GM19395 (cell line): ENCODE data around the gene PRDM2.

Experiments used
- ATAC-seq: cut with Tn5 transposase; IDR thresholded peaks from one replicate; pipeline ENCODE4 v1.9.1; 2021; ENCODE audit warnings: mild to moderate bottlenecking, moderate library complexity; ENCODE audit not compliant: unreplicated experiment

The PRDM2 gene

DNA sequence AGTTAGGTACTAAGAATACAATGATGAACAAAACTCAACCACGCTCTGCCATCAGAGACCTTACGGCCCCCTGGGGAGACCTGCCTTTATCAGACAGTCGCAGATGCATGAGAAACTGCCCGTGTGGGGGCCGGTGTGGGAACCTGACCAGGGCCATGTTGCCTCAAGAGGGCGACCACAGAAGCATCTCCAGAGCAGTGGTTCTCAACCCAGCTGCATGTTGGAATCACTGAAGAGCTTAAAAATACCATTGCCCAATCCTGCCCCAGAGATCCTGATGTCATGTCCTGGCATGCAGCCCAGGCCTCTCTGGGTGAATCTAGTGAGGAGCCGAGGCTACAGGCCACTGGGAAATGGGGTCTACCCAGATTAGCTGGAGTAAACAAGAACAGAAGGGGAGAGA is 108.7 kb downstream of the PRDM2 start:
- no peak for ATAC-seq

- ATAC-seq: no peak
Observed at GRCh38 chr1:13809461-13810159, 109.6 kb downstream of the PRDM2 start.

DNA sequence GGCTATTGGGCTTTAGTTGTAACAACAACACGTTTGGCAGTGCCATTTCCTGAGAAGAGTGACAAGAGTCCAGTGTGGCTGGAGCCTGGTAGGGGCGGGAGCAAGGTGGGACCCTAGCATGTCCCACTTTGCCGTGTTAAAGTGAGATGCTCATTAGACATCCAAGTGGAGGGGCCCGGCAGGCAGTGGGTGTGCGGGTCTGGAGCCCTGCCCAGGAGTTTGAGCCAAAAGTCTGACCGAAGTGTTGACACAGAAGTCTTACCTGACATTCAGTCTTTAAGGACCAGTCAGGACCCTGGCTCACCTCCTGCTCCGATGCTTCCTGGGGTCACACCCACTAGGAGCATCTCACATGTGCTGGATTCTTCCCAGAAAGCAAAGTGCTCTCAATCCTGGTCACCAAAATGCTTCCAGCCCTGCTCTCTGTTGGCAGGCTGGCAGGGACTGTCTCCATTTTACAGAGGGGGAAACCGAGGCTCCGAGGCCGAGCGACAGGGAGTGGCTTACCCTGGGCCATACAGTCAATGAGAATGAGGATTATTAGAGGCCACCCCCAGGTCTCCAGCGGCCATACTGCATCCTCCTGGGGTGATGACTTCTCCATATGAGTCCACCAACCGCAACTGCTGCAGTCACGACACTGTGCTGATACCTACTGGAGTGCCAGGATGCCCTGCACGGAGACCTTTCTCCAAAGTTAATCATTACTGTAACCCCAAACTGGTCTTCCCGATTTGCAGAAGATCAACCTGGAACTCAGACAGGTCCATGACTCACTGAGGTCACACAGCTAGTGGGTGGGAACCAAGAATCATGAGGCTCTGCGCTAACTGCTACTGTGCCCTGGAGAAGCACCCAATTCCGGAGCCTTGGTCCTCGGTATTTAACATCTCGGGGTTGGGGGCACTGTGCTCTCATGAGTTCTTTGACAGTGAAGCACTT is 112.7 kb downstream of the PRDM2 start:
- ATAC-seq: no peak

DNA sequence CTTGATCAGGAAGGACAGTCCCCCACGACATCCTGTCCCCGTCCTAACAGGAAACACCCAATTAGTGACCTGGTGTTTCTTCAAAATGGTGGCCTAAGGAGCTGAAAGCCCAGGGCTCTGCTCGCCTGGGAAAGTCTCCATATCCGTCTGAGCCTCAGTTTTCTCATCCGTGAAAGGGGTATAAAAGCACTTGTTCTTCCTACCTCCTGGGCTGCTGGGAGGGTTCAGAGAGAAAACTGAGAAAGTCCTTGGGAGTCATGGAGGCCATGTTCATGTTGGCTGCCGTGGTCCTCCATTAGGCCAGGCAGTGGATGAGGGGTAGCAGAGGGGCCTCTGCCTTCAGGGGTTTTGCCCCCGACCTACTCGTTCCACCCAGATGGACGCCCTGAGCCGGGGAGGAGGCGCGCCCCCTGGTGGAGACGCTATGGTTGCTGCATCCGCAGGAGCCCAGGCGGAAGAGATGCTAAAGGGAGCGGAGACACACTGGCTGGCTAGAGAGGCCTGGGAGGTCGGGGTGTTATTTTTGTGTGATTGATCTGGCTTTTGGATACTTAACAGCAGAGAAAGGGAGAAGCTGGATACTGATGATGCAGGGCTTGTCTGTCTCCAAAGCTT is 113.5 kb downstream of the PRDM2 start:
- no peak for ATAC-seq

DNA sequence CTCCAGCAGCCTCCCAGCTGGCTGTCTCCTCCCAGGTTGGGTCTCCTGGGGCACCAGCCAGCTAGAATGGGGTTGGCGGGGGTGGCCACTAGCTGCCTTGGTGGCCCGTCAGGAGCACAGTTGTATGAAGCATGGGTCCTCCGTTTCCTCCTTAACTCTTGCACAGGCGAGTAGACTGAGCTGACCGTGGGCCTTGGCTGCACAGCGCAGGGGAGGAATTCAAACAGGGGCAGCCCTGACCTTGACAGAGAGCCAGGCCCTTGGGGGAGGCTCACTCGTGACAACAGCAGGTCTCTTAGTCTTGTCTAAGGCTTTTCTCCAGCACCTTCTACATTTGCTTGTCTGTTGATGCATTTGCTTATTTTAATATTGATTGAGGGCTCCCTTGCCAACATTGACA is 114.1 kb downstream of the PRDM2 start:
- no peak for ATAC-seq

GRCh38 chr1:13816016-13816760 is 116.2 kb downstream of the PRDM2 start:
- ATAC-seq: no peak

DNA sequence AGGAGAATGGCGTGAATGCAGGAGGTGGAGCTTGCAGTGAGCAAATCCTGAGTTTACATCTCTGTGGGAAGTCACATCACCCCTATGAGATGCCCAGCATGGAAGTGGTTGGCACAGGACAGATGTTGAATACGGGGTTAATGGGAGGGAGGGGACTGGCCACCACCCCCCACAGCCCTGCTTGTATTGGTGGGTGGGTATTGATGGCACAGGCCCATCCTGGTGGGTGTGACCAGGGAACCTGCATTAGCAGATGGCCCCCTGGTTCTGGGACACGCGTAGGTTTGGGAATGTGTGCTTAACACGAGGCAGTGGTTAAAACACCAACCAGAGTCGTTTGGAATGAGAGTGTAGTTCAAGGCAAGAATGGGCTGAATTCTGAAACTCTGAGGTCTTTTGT is 117.9 kb downstream of the PRDM2 start:
- ATAC-seq: no peak

- no peak for ATAC-seq
Observed at GRCh38 chr1:13818926-13819325, 118.9 kb downstream of the PRDM2 start.

- no peak for ATAC-seq
Observed at GRCh38 chr1:13819642-13820041, 119.7 kb downstream of the PRDM2 start.

GRCh38 chr1:13820055-13820454 is 120.1 kb downstream of the PRDM2 start:
- ATAC-seq: no peak

DNA sequence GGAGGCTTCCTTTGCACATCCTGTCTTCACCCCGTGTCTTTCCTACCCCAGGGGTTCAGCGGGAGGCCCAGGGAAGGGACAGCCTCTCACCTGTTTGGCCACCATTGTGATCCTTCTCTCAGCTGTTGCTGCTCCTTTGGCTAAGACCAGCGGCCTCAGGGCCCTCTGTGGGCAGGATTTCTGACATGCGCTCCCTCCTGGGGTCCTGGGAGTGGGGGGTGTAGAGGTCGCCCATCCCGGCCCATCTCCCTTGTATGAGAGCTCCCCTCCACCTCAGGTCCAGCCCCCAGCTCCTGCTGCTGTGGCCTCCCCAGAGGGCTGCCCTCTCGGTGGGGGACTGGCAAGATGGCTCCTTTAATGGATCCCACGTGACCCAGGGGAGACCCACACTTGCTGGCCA is 120.5 kb downstream of the PRDM2 start:
- no peak for ATAC-seq

DNA sequence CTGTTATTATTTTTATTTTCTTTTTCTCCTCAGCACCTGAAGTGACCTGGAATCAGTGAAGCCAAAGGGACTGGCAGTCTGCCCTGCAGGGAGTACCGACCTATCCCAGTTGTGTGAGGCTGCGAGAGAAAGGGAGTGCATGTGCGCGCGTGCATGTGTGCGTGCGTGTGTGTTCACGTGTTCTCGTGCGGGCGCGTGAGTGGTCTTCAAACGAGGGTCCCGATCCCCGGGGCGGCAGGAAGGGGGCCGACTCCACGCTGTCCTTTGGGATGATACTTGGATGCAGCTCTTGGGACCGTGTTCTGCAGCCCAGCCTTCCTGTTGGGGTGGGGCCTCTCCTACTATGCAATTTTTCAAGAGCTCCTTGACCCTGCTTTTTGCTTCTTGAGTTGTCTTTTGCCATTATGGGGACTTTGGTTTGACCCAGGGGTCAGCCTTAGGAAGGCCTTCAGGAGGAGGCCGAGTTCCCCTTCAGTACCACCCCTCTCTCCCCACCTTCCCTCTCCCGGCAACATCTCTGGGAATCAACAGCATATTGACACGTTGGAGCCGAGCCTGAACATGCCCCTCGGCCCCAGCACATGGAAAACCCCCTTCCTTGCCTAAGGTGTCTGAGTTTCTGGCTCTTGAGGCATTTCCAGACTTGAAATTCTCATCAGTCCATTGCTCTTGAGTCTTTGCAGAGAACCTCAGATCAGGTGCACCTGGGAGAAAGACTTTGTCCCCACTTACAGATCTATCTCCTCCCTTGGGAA is 123.3 kb downstream of the PRDM2 start:
- ATAC-seq: no peak

DNA sequence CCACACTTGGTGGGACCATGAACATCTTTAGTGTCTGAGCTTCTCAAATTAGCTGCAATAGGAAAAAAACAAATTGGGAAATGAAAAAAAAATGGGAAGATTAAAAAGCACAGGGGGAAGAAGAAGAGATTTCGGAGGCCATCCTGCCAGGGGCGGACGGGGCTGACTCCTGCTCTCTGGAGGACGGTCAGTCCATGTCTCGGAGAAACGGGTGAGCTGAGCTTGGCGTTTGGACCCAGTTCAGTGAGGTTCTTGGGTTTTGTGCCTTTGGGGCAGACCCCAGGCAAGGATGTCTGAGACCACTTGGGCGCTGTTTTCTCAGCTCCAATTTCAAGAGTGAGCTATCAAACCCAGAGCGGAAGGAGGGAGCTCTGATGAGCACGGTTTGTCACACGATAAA is 123.9 kb downstream of the PRDM2 start:
- ATAC-seq: no peak

GRCh38 chr1:13824626-13825025 is 124.6 kb downstream of the PRDM2 start:
- no peak for ATAC-seq

DNA sequence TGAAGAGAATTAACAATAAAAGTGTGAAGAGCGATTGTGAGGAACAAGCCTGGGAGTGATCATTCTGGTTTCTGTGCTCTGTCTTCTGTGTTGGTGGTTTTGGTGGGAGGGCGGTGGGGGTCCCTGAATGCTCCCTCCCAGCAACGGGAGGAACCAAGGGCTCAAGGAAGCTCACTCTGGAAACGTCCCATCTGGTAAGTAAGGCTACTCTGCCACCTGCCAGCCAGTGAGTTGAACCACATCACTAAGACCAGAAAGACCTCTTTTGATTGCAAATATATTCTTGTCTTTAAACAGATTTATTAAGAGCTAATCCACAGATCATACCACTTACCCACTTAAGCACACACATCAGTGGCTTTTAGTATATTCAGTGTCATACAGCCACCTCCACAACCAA is 125.0 kb downstream of the PRDM2 start:
- no peak for ATAC-seq

GRCh38 chr1:13826009-13826408 is 126.0 kb downstream of the PRDM2 start:
- ATAC-seq: no peak

- ATAC-seq: no peak
Observed at GRCh38 chr1:13826591-13826990, 126.6 kb downstream of the PRDM2 start.

GRCh38 chr1:13828454-13829151 is 128.6 kb downstream of the PRDM2 start:
- ATAC-seq: peak; percentile 57

- ATAC-seq: no peak
Observed at GRCh38 chr1:13829152-13829769, 129.3 kb downstream of the PRDM2 start.
